ENCODE data around the gene SLC26A8.

DNA sequence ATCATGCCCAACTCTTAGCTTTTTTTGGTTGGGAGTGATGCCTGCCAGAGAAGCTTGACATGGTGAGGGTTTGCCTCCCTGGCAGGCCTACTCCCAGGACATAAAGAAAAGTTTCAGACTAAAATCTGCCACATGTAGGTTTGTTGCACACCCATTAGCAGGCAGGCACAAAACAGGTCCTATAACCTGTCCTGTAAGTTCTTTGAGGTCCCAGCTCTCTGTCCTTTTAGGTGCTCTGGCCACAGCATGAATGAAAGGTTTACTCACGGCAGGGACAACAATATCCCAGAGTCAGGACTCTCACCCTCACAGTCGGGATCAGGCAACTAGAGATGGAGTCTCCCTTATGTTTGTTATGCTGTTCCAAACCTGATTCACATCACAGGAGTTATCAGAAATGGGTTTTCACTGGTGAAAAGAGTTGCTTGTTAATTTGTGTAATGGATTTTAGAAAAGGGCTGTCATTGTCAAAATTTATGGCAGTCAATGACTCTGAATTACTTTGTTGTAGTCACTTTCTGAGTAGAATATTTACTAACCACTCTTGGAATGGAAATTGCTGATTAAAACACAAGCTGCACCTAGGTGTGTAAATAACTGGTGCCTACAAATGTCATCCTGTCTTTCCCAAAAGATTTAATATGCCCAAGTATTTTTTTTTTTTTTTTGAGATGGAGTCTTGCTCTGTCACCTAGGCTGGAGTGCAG, 97.8 kb downstream of the SLC26A8 start:
- TF ChIP-seq, protein P1, sequence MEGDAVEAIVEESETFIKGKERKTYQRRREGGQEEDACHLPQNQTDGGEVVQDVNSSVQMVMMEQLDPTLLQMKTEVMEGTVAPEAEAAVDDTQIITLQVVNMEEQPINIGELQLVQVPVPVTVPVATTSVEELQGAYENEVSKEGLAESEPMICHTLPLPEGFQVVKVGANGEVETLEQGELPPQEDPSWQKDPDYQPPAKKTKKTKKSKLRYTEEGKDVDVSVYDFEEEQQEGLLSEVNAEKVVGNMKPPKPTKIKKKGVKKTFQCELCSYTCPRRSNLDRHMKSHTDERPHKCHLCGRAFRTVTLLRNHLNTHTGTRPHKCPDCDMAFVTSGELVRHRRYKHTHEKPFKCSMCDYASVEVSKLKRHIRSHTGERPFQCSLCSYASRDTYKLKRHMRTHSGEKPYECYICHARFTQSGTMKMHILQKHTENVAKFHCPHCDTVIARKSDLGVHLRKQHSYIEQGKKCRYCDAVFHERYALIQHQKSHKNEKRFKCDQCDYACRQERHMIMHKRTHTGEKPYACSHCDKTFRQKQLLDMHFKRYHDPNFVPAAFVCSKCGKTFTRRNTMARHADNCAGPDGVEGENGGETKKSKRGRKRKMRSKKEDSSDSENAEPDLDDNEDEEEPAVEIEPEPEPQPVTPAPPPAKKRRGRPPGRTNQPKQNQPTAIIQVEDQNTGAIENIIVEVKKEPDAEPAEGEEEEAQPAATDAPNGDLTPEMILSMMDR (IDR thresholded peaks at IDR 0.05) = no peak
- TF ChIP-seq POLR2A (IDR thresholded peaks at IDR 0.05) = no peak
